ENCODE data around the gene CD177.

GRCh38 chr19:43330726-43331434 lies 22.6 kb upstream of the CD177 start:
- TF ChIP-seq MAX (IDR thresholded peaks at IDR 0.05) (no peak), CTCF (IDR thresholded peaks at IDR 0.05) (no peak), REST (IDR thresholded peaks at IDR 0.05) (no peak), SMC3 (IDR thresholded peaks at IDR 0.05) (no peak), CBX2 (IDR thresholded peaks at IDR 0.05; ENCODE audit: borderline replicate concordance, low read depth) (no peak), ESRRA (IDR thresholded peaks at IDR 0.05; ENCODE audit: borderline replicate concordance, low read length) (no peak), POLR2A (IDR thresholded peaks at IDR 0.05; ENCODE audit: low read length) (no peak), EP300 (IDR thresholded peaks at IDR 0.05) (no peak), E2F6 (IDR thresholded peaks at IDR 0.05; ENCODE audit: borderline replicate concordance, low read depth) (no peak), NPAS2 (CRISPR knock-in tag; IDR thresholded peaks at IDR 0.05; ENCODE audit: borderline replicate concordance) (no peak)

Data from A549 (cell line).